ENCODE results near the gene MXRA7.

The MXRA7 gene

GRCh38 chr17:76683921-76684745, 26.6 kb downstream of the MXRA7 start:
- no peak overlapping the region for H3K4me3 ChIP-seq (ENCODE audit: low read length)
- no peak for DNase-seq (ENCODE audit: low read depth, low spot score)

DNA sequence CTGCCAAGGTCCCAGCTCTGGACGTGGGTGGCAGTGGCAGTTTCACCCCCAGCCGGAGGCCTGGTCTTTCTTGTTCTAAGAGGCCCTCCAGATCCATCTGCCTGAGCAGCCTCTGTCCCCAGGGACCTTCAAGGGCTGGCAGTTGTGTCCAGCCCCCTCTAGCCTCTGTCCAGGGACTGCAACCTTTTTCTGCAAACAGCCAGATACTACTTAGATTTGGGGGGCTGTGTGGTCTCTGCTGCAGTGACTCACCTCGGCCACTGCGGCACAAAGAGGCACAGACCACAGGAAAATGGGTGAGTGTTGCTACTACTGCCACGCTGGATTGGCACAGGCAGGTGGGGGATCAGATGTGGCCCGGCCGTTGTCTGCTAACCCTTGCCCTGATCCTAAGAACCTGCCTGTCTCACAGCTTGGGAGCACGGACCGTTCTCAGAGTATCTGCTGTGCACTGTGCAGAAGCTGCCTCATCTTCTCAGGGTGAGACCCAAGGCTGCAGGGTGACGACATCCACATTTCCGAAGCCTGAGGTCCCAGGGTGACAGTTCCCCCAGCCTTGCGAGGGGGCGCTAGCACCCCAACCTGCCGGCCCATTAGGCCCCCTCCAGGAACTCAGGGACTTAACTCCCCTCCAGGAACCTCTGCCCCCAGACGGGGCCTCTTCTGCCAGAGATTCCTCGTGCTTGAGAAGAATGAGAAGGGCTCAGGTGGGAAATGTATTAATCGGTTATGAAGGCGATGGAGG, 27.6 kb downstream of the MXRA7 start:
- DNase-seq (ENCODE audit: low read depth, low spot score): no peak
- no peak overlapping the region for H3K4me3 ChIP-seq (ENCODE audit: low read length)

DNA sequence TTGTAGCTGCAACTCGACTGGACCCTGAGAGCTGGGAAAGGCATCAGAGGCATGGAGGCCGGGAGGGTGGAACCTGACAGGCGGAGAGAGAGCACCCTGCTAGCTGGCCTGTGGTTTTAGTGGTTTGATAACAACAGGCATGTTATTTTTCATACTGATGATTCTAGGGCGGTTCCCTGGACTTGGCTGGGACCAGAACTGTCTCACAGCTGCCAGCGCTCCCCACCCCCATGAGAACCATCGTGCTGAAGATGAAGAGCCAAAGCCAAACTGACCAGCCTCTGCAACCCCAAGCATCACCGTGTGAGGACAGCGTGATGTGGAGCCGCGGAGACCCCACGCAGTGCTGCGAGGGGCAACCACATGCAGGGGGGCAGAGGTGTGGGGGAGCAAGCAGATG, 28.5 kb downstream of the MXRA7 start:
- H3K4me3 ChIP-seq (ENCODE audit: low read length): no peak overlapping the region
- no peak for DNase-seq (ENCODE audit: low read depth, low spot score)

DNA sequence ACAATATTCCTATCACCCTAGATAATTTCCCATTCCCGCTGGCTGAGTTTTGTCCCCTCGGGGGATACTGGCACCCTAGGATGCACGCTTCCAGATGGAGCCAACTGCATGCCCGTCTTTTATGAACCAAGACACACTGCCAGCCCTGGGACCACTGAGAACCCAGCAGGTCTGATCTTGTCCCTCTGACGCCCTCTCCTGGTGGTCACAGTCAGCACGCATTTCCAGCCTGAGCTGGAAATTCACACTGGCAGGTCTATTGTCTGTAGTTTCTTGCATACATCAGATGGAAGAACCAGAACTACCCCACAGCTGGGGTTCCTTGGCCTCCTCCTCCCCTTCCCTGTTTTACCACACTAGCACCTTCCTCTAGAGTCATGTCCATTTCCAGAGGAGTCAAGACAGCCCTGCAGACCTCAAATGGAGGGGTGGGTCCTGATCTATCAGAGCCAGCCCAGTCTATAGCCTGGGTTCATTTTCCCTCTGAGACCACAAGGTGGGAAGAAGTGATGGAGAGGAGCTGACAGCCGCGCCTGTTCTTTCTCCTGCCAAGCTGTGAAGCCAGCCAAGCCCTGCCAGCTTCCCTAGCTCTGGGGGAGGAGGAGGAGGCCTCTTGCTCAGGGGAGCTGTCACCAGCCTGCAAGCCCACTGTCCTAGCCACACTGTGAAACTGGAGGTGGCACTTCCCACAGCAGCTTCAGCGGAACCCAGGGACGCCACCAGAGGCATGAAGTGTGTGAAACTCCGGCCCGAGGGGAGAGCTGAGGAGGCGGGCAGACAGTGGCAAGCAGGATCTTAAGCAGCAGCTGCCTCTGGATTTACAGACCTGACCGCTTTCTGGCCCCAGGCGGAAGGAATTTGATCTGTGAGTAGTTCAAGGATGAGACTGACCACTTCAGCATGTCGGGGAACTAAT, 29.3 kb downstream of the MXRA7 start:
- peak; percentile 78 for DNase-seq (ENCODE audit: low read depth, low spot score)
- H3K4me3 ChIP-seq (ENCODE audit: low read length): no peak overlapping the region

DNA sequence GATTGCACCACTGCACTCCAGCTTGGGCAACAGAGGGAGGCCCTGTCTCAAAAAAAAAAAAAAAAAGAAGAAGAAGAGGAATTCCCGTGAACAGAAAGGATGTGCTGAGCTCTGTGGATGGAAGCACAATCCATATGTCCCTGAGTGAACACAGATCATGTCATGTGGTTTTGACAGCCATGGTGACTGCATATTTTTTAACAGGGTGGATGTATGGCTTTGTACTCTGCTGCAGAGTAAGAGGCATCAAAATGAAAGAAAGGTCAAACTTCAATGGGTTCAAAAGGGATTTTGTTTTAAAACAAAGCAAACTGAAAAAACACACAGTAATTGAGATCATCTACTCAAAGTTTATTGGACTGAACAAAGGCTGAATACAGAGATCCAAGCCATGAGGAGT, 31.5 kb downstream of the MXRA7 start:
- no peak overlapping the region for H3K4me3 ChIP-seq (ENCODE audit: low read length)
- DNase-seq (ENCODE audit: low read depth, low spot score): no peak

DNA sequence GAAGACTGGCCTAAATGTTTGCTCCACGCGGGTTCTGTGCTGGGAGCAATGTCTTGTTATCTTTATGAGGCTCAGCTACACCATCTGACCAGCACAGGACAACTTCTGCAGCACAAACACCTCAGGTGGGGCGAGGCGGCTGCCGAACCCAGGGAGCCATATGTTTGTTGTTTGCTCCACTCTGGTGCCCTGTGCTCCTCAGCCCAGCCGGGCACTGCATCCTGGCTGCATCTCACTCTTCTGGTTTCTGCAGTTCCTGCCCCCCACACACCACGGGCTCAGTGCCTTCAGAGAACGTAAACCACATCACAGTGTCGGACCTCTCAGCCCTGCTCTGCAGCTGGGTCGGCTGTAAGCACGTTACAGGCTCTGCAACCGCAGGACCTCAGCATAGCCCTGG, 32.4 kb downstream of the MXRA7 start:
- peak overlapping the region; percentile 29 for H3K4me3 ChIP-seq (ENCODE audit: low read length)
- DNase-seq (ENCODE audit: low read depth, low spot score): peak; percentile 93

DNA sequence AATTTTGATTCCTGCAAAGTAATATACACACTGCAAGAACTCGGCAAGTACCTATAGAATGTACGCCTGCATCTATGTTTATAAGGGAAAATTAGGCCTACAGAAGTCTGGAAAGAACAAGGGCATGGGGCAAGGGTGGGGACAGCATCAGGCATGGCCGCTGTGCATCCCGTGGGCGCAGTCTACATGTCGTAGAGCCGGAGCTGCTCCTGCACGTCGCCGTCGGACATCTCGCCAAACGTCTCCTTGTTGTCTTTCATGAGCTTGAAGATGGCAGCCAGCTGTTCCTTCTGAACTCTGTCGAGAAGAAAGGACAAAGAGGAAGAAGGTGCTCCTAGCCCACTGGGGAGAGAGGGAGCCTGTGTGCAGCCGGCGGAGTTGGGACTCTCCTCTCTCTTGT, 33.4 kb downstream of the MXRA7 start:
- H3K4me3 ChIP-seq (ENCODE audit: low read length): no peak overlapping the region
- DNase-seq (ENCODE audit: low read depth, low spot score): no peak

DNA sequence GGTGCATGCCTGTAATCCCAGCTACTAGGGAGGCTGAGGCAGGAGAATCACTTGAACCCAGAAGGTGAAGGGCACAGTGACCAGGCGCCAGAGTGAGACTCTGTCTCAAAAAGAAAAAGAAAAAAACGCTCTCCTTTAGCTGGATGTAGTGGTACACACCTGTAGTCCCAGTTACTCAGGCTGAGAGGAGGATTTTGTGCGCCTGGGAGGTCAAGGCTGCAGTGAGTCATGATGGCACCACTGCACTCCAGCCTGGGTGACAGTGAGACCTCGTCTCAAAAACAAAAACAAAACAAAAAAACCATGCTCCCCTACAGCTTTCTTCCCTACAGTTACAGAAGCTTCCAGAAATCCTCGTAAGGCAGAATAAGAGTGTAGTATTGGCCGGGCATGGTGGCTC, 34.1 kb downstream of the MXRA7 start:
- no peak overlapping the region for H3K4me3 ChIP-seq (ENCODE audit: low read length)
- DNase-seq (ENCODE audit: low read depth, low spot score): no peak

DNA sequence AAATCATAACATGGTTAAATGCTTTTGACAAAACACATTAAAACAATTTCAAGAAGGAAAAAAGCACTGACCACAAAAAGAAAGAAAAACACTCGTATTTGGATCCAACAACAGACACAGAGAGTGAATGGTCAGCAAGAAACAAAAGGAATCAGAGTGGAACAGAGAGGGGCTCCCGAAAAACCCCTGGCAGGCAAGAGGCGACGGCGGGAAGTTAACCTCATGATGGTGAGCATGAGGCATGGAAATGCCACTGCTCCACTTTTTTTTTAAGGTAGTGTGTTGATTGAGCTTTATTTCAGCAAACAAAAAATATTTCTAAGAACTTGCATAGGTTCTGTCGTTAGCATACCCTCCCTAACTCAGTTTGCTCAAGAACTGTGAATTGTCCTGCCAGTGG, 35.1 kb downstream of the MXRA7 start:
- DNase-seq (ENCODE audit: low read depth, low spot score): no peak

GRCh38 chr17:76674600-76674999, 36.2 kb downstream of the MXRA7 start:
- DNase-seq (ENCODE audit: low read depth, low spot score): no peak
- no peak overlapping the region for H3K4me3 ChIP-seq (ENCODE audit: low read length)

More for the DNA sequence above, 35.1 kb downstream of the MXRA7 start:
- H3K4me3 ChIP-seq (ENCODE audit: low read length): no peak overlapping the region

DNA sequence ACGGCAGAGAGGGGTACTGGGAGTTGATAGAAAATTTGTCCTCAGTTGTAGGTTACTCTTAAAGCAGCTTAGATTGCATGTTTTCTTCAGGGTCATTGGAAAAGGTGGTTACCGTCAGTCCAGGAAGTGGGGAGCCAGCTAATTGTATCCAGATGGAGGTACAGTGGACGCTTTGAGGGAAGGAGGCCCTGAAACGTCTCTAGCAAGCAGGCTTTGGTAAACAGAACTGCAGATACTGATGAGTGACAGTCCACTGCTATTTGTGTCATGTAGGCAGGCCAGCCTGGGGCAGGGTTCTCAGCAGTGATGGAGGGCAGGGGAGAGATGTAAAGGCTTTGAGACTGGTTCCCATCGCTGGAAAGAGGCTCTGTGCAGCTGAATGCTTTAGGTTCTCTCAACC, 37.0 kb downstream of the MXRA7 start:
- DNase-seq (ENCODE audit: low read depth, low spot score): no peak

DNA sequence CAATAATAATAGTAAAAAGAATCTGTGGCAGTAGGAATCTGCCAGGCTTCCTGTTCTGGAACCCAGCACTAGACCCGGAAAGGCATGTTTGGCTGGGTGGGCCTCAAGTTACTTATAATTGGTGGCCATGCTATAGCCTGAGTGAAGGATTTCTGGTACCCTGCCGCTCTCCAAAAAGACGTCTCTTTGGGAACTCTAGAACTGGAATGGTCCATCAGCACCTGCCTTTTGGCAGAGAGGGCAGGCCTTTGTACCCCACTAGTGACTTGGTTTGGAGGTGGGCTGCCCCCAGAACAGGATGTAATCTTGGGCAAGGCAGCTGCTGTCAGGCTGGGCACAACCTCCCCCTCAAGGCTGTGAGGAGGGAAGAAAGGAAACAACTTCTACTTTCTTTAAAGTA, 37.9 kb downstream of the MXRA7 start:
- peak overlapping the region; percentile 65 for H3K4me3 ChIP-seq (ENCODE audit: low read length)
- DNase-seq (ENCODE audit: low read depth, low spot score): no peak

More for the DNA sequence above, 37.0 kb downstream of the MXRA7 start:
- H3K4me3 ChIP-seq (ENCODE audit: low read length): no peak overlapping the region

GRCh38 chr17:76672270-76672851, 38.4 kb downstream of the MXRA7 start:
- DNase-seq (ENCODE audit: low read depth, low spot score): no peak

DNA sequence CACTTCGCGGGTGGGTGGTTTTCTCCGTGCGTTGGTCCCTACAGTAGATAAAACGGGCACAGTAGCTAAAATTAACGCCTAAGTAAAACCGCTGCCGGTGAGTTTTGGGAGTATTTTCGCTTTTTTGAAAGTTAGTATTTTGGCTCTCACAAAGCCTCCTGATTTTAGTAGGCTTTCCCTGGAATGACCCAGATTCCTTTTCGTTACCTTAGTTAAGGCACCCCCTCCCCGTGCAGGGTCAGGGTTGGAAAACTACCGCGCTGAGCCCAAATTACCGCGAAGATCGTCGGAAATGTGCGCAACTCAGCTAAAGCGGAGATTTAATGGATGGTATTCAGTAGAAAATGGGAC, 38.9 kb downstream of the MXRA7 start:
- no peak for DNase-seq (ENCODE audit: low read depth, low spot score)
- peak overlapping the region; percentile 65 for H3K4me3 ChIP-seq (ENCODE audit: low read length)

More at GRCh38 chr17:76672270-76672851, 38.4 kb downstream of the MXRA7 start:
- H3K4me3 ChIP-seq (ENCODE audit: low read length): peak overlapping the region; percentile 65

DNA sequence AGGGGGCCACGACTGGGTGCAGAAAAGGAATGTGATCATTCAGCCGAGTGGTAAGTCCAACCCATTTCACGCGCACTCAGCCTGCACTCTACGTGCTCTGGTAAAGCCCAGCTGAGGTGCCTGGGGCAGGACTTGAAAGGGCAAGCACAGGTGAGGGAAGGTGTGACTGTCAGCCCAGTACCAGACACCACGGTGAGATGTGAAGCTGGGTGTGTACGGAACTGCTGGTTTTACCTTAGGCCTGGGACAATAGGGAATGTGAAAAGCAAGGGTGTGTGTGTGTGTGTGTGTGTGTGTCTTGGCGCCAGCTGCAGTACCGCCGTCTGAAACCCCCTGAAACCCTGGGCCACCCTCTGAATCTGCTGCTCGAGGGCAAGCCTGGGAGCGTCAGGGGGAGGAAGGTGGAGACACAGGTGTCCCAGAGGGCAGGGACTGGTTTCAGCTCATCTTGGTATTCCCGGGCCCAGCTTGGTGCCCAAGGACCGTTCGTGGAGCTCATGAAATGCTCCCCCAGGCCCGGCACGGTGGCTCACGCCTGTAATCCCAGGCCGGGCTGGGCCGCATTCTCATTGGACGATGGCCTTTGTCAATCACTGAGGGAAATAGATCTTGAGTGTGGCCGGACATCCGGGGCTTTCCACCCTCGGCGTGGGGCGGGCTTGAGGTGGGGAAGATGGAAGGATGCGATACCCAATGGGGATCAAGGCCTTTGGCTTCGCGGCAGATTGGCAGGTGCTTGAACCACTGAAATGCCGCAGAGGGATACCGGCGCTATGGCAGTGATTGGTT, 39.4 kb downstream of the MXRA7 start:
- peak; percentile 100 for DNase-seq (ENCODE audit: low read depth, low spot score)

DNA sequence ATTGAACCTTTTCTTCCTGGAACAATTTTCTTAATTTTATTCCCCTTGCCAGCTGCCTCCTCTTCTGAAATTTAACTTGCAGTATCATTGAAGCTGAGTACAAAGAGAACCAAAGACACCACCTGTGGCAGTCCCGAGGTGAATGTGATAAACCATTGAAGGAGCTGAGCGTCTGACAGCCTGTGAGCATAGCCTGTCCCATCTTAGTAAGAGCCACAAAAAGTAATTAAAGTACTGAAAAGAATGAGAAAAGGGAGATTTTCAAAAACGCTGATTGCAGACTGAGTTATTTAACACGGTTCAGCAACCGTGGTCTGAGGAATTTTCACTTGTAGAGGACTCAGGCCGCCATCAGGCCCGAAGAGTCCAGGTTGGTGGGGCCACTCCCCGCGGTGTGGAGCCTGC, 40.0 kb downstream of the MXRA7 start:
- peak overlapping the region; percentile 65; the same call in 1 of the 2 replicates for H3K4me3 ChIP-seq (ENCODE audit: low read length)

More for the DNA sequence above, 39.4 kb downstream of the MXRA7 start:
- peak overlapping the region; percentile 65 for H3K4me3 ChIP-seq (ENCODE audit: low read length)

GRCh38 chr17:76670020-76670717, 40.6 kb downstream of the MXRA7 start:
- H3K4me3 ChIP-seq (ENCODE audit: low read length): no peak overlapping the region
- no peak for DNase-seq (ENCODE audit: low read depth, low spot score)

More for the DNA sequence above, 40.0 kb downstream of the MXRA7 start:
- no peak for DNase-seq (ENCODE audit: low read depth, low spot score)
